Fibroblast of pulmonary artery (primary cell): ENCODE data around the gene BCL6.

Source experiments
- DNase-seq: peaks from one replicate; pipeline ENCODE4 v3.0.0-alpha.2; 2010; ENCODE audit warnings: low read depth
- H3K4me3 ChIP-seq: replicated peaks from 2 replicates; pipeline ENCODE4 v1.5.1; 2011; ENCODE audit warnings: low read depth, mild to moderate bottlenecking, control low read depth, low read length, moderate library complexity
- TF ChIP-seq, protein P1 (sequence below): IDR thresholded peaks from 2 replicates; pipeline ENCODE4 v1.5.1; 2011; ENCODE audit warnings: mild to moderate bottlenecking, control low read depth, low read length, inconsistent platforms; ENCODE audit errors: missing control alignments

BCL6 gene

DNA sequence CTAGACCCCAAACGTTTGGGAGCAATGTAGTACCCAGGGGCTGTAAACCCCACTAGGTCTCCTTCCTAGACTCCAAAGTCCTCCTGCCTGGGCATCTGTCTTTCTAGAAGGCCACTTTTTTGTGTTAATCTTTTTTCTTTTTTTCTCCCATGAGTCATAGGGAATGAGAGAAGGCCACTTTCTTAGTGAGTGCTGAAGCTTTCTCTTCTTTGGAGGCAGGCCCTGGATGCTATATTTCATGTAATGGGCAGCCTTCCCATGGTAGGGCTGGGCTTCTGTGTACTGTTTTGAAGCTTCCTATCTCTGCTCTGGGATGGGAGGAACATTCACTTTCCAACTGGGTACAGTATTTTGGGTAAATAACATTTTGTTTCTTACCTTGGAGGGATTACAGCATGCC, 27.7 kb downstream of the BCL6 start:
- TF ChIP-seq, protein P1, sequence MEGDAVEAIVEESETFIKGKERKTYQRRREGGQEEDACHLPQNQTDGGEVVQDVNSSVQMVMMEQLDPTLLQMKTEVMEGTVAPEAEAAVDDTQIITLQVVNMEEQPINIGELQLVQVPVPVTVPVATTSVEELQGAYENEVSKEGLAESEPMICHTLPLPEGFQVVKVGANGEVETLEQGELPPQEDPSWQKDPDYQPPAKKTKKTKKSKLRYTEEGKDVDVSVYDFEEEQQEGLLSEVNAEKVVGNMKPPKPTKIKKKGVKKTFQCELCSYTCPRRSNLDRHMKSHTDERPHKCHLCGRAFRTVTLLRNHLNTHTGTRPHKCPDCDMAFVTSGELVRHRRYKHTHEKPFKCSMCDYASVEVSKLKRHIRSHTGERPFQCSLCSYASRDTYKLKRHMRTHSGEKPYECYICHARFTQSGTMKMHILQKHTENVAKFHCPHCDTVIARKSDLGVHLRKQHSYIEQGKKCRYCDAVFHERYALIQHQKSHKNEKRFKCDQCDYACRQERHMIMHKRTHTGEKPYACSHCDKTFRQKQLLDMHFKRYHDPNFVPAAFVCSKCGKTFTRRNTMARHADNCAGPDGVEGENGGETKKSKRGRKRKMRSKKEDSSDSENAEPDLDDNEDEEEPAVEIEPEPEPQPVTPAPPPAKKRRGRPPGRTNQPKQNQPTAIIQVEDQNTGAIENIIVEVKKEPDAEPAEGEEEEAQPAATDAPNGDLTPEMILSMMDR, result no peak
- DNase-seq, result no peak
- H3K4me3 ChIP-seq, result no peak overlapping the region

DNA sequence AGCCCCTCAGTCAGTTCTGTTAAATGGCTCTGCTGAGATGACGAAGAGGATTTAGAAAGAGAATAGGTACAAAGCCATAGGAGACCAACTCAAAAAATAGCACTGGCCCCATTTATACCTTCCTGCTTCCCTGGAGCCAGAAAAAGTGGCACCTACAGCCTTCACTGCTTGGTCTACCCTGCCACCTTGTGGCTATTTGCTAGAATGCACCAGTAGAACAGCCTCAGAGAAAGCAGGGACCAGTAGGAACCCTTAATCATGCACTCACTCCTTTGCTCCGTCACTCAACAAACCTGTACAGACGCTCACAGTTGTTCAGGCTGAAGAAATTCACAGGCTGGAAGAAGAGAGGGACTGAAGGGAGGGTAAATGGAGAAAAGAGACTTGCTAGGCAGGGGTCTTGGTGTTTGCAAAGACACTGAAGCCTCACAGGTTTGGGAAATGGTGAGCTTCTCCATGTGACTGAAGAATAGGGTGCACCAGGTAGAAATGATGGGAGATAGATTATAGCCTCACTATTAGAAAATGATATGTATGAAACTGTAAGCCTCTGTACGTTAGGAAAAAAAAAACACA, 30.8 kb downstream of the BCL6 start:
- TF ChIP-seq, protein P1, result peak; percentile 99
- H3K4me3 ChIP-seq, result no peak overlapping the region
- DNase-seq, result peak; percentile 82

DNA sequence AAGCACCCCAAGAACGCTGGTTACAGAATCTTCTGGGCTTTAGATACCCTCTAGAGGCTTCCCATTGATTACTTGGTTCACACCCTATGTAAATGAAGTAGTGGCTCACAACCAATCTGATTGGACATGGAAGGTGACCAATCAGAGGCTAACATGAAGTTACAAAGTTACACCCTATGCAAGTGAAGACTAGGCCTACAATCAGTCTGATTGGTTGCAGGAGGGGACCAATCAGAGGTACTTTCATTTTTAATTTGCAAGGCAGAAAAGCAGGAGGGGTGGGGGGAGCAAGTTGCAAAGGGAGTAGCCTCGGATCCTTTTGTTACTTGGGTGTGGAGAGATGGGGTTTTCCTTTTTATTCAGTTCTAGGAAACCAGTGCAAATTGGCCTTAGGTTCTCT, 31.8 kb downstream of the BCL6 start:
- TF ChIP-seq, protein P1, result no peak
- peak; percentile 49 for DNase-seq
- H3K4me3 ChIP-seq, result no peak overlapping the region

DNA sequence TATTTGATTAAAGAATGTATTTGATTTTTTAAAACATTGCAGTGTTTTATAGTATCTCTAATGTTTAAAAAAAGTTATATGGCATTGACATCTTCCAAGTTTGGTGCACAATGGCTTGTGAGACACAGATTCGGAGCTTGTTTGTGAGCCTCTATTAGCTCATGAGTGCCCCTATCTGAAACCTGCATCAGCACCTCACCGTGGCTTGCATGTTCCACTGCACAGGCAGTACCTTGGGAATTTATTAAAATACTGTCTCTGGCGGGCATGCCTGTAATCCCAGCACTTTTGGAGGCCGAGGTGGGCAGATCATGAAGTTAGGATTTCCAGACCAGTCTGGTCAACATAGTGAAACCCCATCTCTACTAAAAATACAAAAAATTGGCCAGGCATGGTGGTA, 36.1 kb downstream of the BCL6 start:
- H3K4me3 ChIP-seq, result no peak overlapping the region
- TF ChIP-seq, protein P1, result peak; percentile 6
- no peak for DNase-seq

DNA sequence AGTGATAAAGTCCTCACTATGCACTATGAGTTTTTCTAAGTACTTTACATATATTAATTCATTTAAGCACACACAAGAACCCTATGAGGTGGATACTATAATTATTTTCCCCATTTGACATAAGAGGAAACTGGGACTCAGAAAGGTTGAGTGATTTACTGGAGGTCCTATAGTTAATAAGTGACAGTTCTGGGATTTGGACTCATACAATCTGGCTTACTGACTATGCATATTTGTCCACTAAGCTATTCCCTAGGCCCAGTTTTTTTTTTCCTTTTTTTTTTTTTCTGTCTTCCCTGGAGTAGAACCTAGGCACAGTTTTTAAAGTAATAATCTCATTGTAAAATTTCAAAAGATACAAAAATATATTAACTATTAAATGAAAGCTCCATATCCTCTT, 36.6 kb downstream of the BCL6 start:
- DNase-seq, result no peak
- TF ChIP-seq, protein P1, result no peak
- H3K4me3 ChIP-seq, result no peak overlapping the region

DNA sequence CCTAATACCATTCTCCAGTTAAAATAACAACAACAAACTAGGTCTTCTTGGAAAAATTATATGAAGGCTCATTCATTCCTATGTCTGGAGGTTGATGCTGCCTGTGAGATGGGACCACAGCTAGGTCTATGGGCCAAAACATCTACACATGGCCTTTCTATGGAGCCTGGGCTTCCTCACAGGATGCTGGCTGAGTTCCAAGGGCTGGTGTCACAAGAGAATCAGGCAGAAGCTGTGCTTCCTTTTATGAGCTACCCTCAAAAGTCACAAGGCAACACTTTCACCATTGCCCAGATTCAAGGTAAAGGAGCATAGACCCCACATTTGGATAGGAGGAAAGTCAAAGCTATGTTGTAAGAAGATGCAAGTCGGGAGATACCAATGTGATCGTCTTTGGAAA, 38.3 kb downstream of the BCL6 start:
- peak; percentile 18 for DNase-seq
- no peak overlapping the region for H3K4me3 ChIP-seq
- TF ChIP-seq, protein P1, result no peak

DNA sequence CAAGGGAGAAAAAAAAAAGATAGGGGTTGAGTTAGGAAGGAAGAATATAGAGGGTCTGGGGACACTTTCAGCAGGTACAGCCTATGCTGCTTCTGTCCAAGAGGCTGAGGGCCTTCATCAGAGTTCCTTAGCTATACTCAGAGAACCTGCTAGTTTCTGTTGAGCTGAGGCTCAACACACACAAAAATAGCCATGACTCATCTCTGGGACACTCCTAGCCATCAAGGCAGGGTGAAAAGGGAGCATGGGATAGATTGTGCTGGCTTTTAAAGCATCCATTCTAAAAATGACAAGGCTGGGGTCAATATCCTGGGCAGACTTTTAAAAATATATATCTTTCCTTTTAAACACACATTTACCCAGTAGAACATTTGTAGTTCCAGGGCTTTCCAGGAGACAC, 40.1 kb downstream of the BCL6 start:
- TF ChIP-seq, protein P1, result no peak
- no peak for DNase-seq
- H3K4me3 ChIP-seq, result no peak overlapping the region
